ENCODE results near the gene SLC4A4. TPM values are rescaled to one million over a fixed set of nuclear protein-coding genes. Genes with fewer than 3 reads are reported as not detected.
A peak's percentile ranks its signal among the peaks of the same experiment; 100 is the strongest.

Gene SLC4A4
- total RNA-seq, 1 donor from 2014 or later, result 281 TPM

DNA sequence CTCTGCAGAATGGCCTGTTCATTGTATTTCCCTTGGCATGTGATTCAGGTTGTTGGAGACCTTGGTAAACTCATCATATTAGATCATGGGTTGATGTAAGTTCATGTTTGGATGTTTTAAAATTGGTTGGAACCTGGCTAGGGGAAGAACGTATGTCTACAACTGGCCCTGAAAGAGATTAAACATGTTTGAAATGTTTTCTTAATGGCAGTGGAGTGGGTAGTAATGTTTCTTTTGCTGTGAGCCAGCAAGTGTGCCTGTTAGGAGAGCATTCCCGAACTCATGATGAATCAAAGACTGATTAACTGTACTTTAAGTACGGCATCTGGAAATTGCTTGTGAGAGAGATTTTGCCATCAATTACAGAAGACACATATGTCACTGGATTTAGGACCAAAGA lies 44.5 kb upstream of the SLC4A4 start:
- TF ChIP-seq CTCF (IDR thresholded peaks at IDR 0.05; ENCODE audit: unreplicated experiment), result no peak
- peak overlapping the region; percentile 60 for H3K27ac Mint-ChIP-seq
- no peak for DNase-seq (ENCODE audit: low spot score, unreplicated experiment)
- no peaks in the 10 kb centered on the region for H3K9me3 Mint-ChIP-seq (ENCODE audit: low read depth)
- peaks cover 25% of the 10 kb centered on the region for H3K36me3 Mint-ChIP-seq (ENCODE audit: insufficient read depth)
- no peak overlapping the region for H3K4me3 Mint-ChIP-seq (ENCODE audit: low read depth)
- peaks cover 37% of the 10 kb centered on the region for H3K4me1 Mint-ChIP-seq (ENCODE audit: low read depth)
- no peaks in the 10 kb centered on the region for H3K27me3 Mint-ChIP-seq

DNA sequence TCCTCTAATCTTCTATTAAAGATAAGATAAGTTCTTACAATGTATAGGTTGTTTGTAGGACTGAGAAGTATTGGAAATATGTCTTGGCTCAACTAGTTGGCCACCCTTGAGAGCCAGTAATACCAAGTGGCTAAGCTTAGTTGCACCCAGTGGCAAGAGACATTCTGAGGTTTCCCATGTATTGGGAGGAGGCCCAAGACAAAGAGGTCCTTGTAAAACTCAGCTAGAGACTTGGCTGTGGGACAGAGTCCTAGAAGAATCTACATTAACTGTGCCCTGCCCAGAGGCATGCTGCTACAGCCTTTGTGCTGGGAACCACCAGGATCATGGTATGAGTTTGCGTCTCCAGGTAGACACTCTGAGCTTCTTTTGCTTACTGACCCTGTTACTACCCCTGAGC lies 41.9 kb upstream of the SLC4A4 start:
- Mint-ChIP-seq H3K4me3 (ENCODE audit: low read depth) (no peak overlapping the region), H3K36me3 (ENCODE audit: insufficient read depth) (peaks cover 23% of the 10 kb centered on the region), H3K9me3 (ENCODE audit: low read depth) (no peaks in the 10 kb centered on the region), H3K4me1 (ENCODE audit: low read depth) (peaks cover 37% of the 10 kb centered on the region), H3K27me3 (no peaks in the 10 kb centered on the region), H3K27ac (peak overlapping the region; percentile 74)
- no peak for DNase-seq (ENCODE audit: low spot score, unreplicated experiment)
- no peak for TF ChIP-seq CTCF (IDR thresholded peaks at IDR 0.05; ENCODE audit: unreplicated experiment)

DNA sequence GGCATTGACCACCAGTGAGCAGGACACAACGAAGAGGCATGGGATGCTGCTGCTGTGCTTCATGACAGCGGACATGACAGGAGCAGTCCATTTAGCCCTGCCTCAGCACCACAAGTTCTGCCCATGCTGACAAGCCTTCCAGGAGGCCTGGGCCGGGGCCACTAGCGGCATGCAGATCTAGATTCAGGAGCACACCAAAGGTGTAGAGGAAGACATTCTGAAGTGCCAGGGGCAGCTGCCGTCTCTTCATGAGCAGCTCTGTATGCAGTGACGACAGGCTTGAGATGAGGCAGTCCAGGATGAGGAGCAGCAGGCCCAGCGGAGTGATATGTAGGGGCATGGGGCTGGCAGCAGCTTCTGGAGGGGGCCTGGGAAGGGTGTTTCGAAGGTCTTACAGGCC lies 38.5 kb upstream of the SLC4A4 start:
- Mint-ChIP-seq H3K27ac (no peak overlapping the region), H3K27me3 (no peaks in the 10 kb centered on the region), H3K9me3 (ENCODE audit: low read depth) (no peaks in the 10 kb centered on the region), H3K36me3 (ENCODE audit: insufficient read depth) (peaks cover 18% of the 10 kb centered on the region), H3K4me1 (ENCODE audit: low read depth) (peaks cover 43% of the 10 kb centered on the region), H3K4me3 (ENCODE audit: low read depth) (no peak overlapping the region)
- no peak for TF ChIP-seq CTCF (IDR thresholded peaks at IDR 0.05; ENCODE audit: unreplicated experiment)
- DNase-seq (ENCODE audit: low spot score, unreplicated experiment), result no peak

DNA sequence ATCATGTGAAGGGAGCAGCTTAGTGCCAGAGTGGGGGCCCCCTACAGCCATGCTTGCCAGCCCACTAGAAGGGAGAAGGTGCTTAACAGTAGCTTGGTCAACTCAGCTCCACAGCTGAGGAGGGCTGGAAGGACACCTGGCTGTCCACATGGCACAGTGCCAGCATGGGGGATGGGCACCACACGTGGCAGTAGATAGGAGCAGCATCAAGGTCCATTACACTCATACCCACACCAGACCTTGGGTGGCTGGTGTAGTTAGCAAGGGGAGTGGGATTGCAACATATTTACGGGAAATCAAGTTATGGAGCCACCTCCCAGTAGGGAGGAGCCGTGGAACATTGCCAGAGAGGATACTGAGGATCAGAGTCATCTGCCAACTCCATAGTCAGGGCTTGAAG lies 37.9 kb upstream of the SLC4A4 start:
- H3K27me3 Mint-ChIP-seq, result no peaks in the 10 kb centered on the region
- H3K9me3 Mint-ChIP-seq (ENCODE audit: low read depth), result no peaks in the 10 kb centered on the region
- peak overlapping the region; percentile 86 for H3K27ac Mint-ChIP-seq
- H3K36me3 Mint-ChIP-seq (ENCODE audit: insufficient read depth), result peaks cover 19% of the 10 kb centered on the region
- H3K4me3 Mint-ChIP-seq (ENCODE audit: low read depth), result no peak overlapping the region
- no peak for TF ChIP-seq CTCF (IDR thresholded peaks at IDR 0.05; ENCODE audit: unreplicated experiment)
- H3K4me1 Mint-ChIP-seq (ENCODE audit: low read depth), result peaks cover 41% of the 10 kb centered on the region
- DNase-seq (ENCODE audit: low spot score, unreplicated experiment), result no peak

DNA sequence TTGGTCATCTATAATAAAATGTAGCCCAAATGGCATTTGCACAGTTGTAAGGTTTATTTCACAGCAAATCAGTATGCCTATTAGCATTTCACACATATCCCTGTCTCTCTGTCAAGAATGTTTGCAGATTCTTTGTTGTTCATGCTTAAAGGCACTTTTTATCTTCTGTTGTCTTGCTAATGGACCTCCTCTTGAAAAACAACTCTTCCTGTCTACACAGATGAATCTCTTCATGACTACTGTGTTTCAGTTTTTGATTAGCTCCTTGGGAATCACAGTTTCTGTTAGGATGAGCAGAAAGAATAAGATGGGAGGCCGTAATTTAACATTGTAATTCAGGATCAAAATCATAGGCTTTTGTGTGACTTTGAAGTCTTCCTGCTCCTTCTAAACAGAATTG lies 35.5 kb upstream of the SLC4A4 start:
- Mint-ChIP-seq H3K27me3 (no peaks in the 10 kb centered on the region), H3K27ac (peak overlapping the region; percentile 57), H3K4me1 (ENCODE audit: low read depth) (peaks cover 40% of the 10 kb centered on the region), H3K36me3 (ENCODE audit: insufficient read depth) (peaks cover 25% of the 10 kb centered on the region), H3K9me3 (ENCODE audit: low read depth) (no peaks in the 10 kb centered on the region), H3K4me3 (ENCODE audit: low read depth) (no peak overlapping the region)
- no peak for DNase-seq (ENCODE audit: low spot score, unreplicated experiment)
- no peak for TF ChIP-seq CTCF (IDR thresholded peaks at IDR 0.05; ENCODE audit: unreplicated experiment)

Measured in progenitor cell of endocrine pancreas (in vitro differentiated cells).